Measurements from ENCODE around the gene CCDC169. TPM values are rescaled to one million over a fixed set of nuclear protein-coding genes. Genes with fewer than 3 reads are reported as not detected.

The CCDC169 gene
- total RNA-seq, 2 experiments from 2014 or later: 0.13 to 0.25 TPM

- POLR2A ChIA-PET: no interaction called here
- no peaks in the 10 kb centered on the region for H3K36me3 Mint-ChIP-seq (ENCODE audit: low read depth)
- no peak overlapping the region for H3K27ac Mint-ChIP-seq
- H3K4me1 Mint-ChIP-seq: no peaks in the 10 kb centered on the region
- CTCF ChIA-PET: no interaction called here
- no peaks in the 10 kb centered on the region for H3K27me3 Mint-ChIP-seq
- no peaks in the 10 kb centered on the region for H3K9me3 Mint-ChIP-seq
- H3K4me3 Mint-ChIP-seq: no peak overlapping the region
- no peak for DNase-seq
These were observed 104.3 kb downstream of the CCDC169 start for GRCh38 chr13:36193151-36193855.

- Mint-ChIP-seq H3K4me3 (no peak overlapping the region), H3K27ac (no peak overlapping the region), H3K36me3 (ENCODE audit: low read depth) (no peaks in the 10 kb centered on the region), H3K9me3 (no peaks in the 10 kb centered on the region), H3K27me3 (no peaks in the 10 kb centered on the region), H3K4me1 (no peaks in the 10 kb centered on the region)
- ChIA-PET POLR2A (no interaction called here), CTCF (no interaction called here)
- DNase-seq: no peak
These were observed 105.4 kb downstream of the CCDC169 start for GRCh38 chr13:36192166-36192565.

GRCh38 chr13:36190771-36191170, 106.8 kb downstream of the CCDC169 start:
- POLR2A ChIA-PET: no interaction called here
- no peaks in the 10 kb centered on the region for H3K4me1 Mint-ChIP-seq
- no peak for DNase-seq
- H3K36me3 Mint-ChIP-seq (ENCODE audit: low read depth): no peaks in the 10 kb centered on the region
- no peaks in the 10 kb centered on the region for H3K27me3 Mint-ChIP-seq
- H3K4me3 Mint-ChIP-seq: no peak overlapping the region
- no peak overlapping the region for H3K27ac Mint-ChIP-seq
- H3K9me3 Mint-ChIP-seq: no peaks in the 10 kb centered on the region
- CTCF ChIA-PET: no interaction called here

GRCh38 chr13:36188441-36188840, 109.2 kb downstream of the CCDC169 start:
- Mint-ChIP-seq H3K4me3 (no peak overlapping the region), H3K27me3 (no peaks in the 10 kb centered on the region), H3K27ac (no peak overlapping the region), H3K9me3 (no peaks in the 10 kb centered on the region), H3K36me3 (ENCODE audit: low read depth) (no peaks in the 10 kb centered on the region), H3K4me1 (no peaks in the 10 kb centered on the region)
- DNase-seq: no peak
- CTCF ChIA-PET: no interaction called here
- POLR2A ChIA-PET: no interaction called here

- Mint-ChIP-seq H3K4me1 (no peaks in the 10 kb centered on the region), H3K27ac (no peak overlapping the region), H3K27me3 (no peaks in the 10 kb centered on the region), H3K9me3 (no peaks in the 10 kb centered on the region), H3K36me3 (ENCODE audit: low read depth) (no peaks in the 10 kb centered on the region), H3K4me3 (no peak overlapping the region)
- CTCF ChIA-PET: no interaction called here
- no peak for DNase-seq
- POLR2A ChIA-PET: no interaction called here
These were observed 113.7 kb downstream of the CCDC169 start for GRCh38 chr13:36183901-36184300.

Other genes starting within 250 kb of the CCDC169 start
- not detected for gene DCLK1, start 166.4 kb downstream of the CCDC169 start, total RNA-seq
- not detected for gene SOHLH2, start 83.3 kb downstream of the CCDC169 start, total RNA-seq
- gene SPART, start 48.6 kb upstream of the CCDC169 start, total RNA-seq: 10 to 100 TPM; 23.6 to 24.0 TPM
- 1 to 10 TPM; 3.5 to 3.8 TPM for gene CCNA1, start 134.7 kb upstream of the CCDC169 start, total RNA-seq